ACC112 (cell line): Measurements from ENCODE around the gene FGF23.

Source experiments
- H2AFZ ChIP-seq: fragments of 200-600 bp; sonication (generic); one replicate; pipeline ENCODE4 v1.6.0; 2017; ENCODE audit warnings: antibody characterized with exemption, low read length; ENCODE audit not compliant: unreplicated experiment
- H3K27ac ChIP-seq: fragments of 200-600 bp; sonication (generic); 2 replicates; pipeline ENCODE4 v1.5.1; 2014; ENCODE audit warnings: low read depth, mild to moderate bottlenecking, antibody characterized with exemption, low read length, moderate library complexity
- H3K27me3 ChIP-seq: fragments of 200-600 bp; sonication (generic); 2 replicates; pipeline ENCODE4 v1.6.1; 2014; ENCODE audit warnings: mild to moderate bottlenecking, antibody characterized with exemption, low read length, moderate library complexity, mixed read lengths; ENCODE audit not compliant: insufficient read depth
- H3K36me3 ChIP-seq: fragments of 200-600 bp; sonication (generic); 2 replicates; pipeline ENCODE4 v1.6.1; 2016; ENCODE audit warnings: mild to moderate bottlenecking, antibody characterized with exemption, low read length, moderate library complexity, mixed read lengths; ENCODE audit not compliant: insufficient read depth
- H3K4me1 ChIP-seq: fragments of 200-600 bp; sonication (generic); one replicate; pipeline ENCODE4 v1.6.1; 2016; ENCODE audit warnings: low read length, mixed read lengths; ENCODE audit not compliant: insufficient read depth, unreplicated experiment, control insufficient read depth
- H3K4me3 ChIP-seq: fragments of 200-600 bp; sonication (generic); 2 replicates; pipeline ENCODE4 v1.5.1; 2014; ENCODE audit warnings: mild to moderate bottlenecking, low read depth, low read length
- H3K79me2 ChIP-seq: fragments of 200-600 bp; sonication (generic); one replicate; pipeline ENCODE4 v1.6.0; 2016; ENCODE audit warnings: low read length; ENCODE audit not compliant: control insufficient read depth, unreplicated experiment, insufficient read depth

The FGF23 gene

GRCh38 chr12:4320497-4320852 is 59.0 kb downstream of the FGF23 start:
- peaks cover 6% of the 10 kb centered on the region for H3K4me1 ChIP-seq
- peak overlapping the region; percentile 95 for H2AFZ ChIP-seq
- H3K27me3 ChIP-seq = no peaks in the 10 kb centered on the region
- peak overlapping the region; percentile 24; the same call in 1 of the 2 replicates for H3K27ac ChIP-seq
- peak overlapping the region; percentile 93 for H3K4me3 ChIP-seq
- H3K79me2 ChIP-seq = peaks cover 27% of the 10 kb centered on the region
- H3K36me3 ChIP-seq = no peaks in the 10 kb centered on the region
